ENCODE measurements around the gene ADAMTS9.

Gene ADAMTS9

DNA sequence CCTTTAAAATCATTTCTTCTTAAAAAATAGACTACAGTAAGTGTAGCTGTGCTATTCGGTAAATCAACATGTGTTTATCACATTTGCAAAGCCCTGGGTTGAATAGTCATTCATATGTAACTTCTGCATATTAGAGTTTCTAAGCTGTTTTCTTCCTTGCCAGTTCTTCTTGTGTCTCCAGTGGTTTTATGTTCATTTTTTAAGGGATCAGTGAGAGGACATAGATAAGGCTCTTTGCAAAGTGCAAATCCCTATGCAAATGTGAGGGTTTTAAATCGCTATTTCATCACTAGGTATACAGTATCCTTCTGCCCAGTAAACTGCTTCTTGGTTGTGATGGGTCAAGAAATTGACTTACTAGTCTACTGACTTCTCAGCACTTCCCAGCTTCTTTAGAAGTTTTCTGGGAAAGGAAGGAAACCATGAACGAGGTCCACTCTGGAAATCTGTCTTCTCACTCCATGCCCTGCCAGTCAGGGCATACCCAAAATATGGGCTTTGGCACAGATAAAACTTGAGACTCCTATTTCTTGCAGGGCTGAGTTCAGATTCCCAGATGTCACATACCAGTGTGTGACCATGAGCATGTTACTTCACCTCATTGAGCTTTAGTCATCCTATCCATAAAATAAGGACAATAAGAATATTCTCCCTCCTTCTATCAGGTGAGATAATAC, 38.8 kb upstream of the ADAMTS9 start:
- H3K4me3 ChIP-seq (ENCODE audit: low read depth, low read length), result no peak overlapping the region
- DNase-seq, result no peak
- no peaks in the 10 kb centered on the region for H3K27me3 ChIP-seq (ENCODE audit: insufficient read depth, low read depth, severe bottlenecking)
- no peak overlapping the region for H3K27ac ChIP-seq
- no peaks in the 10 kb centered on the region for H3K9me3 ChIP-seq (ENCODE audit: severe bottlenecking)
- H3K36me3 ChIP-seq, result no peaks in the 10 kb centered on the region
- TF ChIP-seq, protein P1, sequence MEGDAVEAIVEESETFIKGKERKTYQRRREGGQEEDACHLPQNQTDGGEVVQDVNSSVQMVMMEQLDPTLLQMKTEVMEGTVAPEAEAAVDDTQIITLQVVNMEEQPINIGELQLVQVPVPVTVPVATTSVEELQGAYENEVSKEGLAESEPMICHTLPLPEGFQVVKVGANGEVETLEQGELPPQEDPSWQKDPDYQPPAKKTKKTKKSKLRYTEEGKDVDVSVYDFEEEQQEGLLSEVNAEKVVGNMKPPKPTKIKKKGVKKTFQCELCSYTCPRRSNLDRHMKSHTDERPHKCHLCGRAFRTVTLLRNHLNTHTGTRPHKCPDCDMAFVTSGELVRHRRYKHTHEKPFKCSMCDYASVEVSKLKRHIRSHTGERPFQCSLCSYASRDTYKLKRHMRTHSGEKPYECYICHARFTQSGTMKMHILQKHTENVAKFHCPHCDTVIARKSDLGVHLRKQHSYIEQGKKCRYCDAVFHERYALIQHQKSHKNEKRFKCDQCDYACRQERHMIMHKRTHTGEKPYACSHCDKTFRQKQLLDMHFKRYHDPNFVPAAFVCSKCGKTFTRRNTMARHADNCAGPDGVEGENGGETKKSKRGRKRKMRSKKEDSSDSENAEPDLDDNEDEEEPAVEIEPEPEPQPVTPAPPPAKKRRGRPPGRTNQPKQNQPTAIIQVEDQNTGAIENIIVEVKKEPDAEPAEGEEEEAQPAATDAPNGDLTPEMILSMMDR (IDR thresholded peaks at IDR 0.05; ENCODE audit: low read depth, low read length), result no peak

DNA sequence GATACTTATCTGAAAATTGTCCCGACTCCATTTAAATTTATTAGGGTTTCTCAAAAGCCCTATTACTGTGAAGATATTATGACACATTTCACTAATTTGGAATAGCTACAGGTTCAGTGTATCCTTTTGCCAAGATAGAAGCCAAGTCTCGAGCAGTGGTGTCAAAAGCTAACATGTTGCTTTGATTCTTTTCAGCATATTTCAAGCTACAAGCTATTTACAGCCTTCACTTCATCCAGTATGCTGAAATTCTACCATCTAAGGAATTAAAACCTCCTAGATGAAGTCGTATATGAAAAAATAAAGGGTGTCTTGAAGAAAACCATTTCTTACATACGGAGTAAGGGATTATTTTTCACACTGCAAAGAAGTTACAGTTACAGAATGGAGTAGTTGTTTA, 31.2 kb upstream of the ADAMTS9 start:
- Histone ChIP-seq H3K4me3 (ENCODE audit: low read depth, low read length) (no peak overlapping the region), H3K36me3 (no peaks in the 10 kb centered on the region), H3K9me3 (ENCODE audit: severe bottlenecking) (no peaks in the 10 kb centered on the region), H3K27ac (no peak overlapping the region), H3K27me3 (ENCODE audit: insufficient read depth, low read depth, severe bottlenecking) (no peaks in the 10 kb centered on the region)
- no peak for DNase-seq
- TF ChIP-seq, protein P1 (IDR thresholded peaks at IDR 0.05; ENCODE audit: low read depth, low read length), result no peak

DNA sequence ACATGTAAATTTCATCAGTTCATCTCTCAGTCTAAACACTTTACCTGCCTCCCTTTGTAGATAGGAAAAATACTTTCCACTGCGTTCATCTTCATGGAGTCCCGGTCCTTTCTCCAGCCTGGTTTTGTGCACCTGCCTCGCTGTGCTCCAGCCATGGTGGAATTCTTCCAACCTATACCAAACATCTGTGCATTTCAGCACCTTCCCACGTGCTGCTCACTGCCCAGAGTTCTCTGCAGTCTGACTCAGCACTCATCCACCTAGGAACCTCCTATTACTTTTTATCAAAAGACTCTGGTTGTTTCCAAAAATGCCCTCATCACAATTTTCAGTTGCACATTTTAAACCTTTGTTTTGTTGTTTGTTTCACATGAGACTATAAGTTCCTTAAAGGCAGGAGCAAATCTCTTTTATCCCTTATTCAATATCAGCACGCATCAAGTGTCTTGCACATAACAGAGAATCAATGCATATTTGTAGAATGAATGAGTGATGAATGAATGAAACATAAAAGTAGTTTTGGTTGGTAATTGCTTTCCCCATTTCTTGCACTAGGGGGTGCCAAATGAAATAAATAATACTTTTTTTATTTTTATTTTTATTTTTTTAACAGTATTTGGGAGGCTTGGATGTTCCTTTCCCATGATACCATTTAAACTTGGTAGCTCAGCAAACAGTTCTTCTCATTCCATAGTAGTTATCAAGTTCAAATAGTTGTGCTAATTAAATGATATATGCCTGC, 30.2 kb upstream of the ADAMTS9 start:
- TF ChIP-seq, protein P1 (IDR thresholded peaks at IDR 0.05; ENCODE audit: low read depth, low read length), result no peak
- no peak for DNase-seq
- H3K36me3 ChIP-seq, result no peaks in the 10 kb centered on the region
- H3K27ac ChIP-seq, result no peak overlapping the region
- H3K9me3 ChIP-seq (ENCODE audit: severe bottlenecking), result no peaks in the 10 kb centered on the region
- H3K27me3 ChIP-seq (ENCODE audit: insufficient read depth, low read depth, severe bottlenecking), result no peaks in the 10 kb centered on the region
- H3K4me3 ChIP-seq (ENCODE audit: low read depth, low read length), result no peak overlapping the region

DNA sequence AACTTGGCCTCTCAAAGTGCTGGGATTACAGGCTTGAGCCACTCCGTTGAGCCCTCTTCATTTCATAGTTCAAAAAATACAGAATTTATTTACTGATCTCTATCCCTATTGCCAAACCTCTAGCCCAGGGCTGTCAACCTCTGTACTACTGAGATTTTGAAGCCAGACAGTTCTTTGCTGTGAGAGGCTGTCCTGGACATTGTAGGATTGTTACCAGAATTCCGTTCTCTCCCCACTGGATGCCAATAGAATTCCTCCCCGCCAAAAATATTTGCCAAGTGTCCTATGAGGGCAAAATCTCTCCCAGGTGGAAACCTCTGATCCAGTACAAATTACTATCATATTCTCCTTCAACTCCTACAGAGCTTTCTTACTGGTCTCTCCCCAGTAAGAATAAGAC, 29.6 kb upstream of the ADAMTS9 start:
- DNase-seq, result no peak
- TF ChIP-seq, protein P1 (IDR thresholded peaks at IDR 0.05; ENCODE audit: low read depth, low read length), result no peak
- H3K9me3 ChIP-seq (ENCODE audit: severe bottlenecking), result no peaks in the 10 kb centered on the region
- no peaks in the 10 kb centered on the region for H3K27me3 ChIP-seq (ENCODE audit: insufficient read depth, low read depth, severe bottlenecking)
- no peaks in the 10 kb centered on the region for H3K36me3 ChIP-seq
- no peak overlapping the region for H3K4me3 ChIP-seq (ENCODE audit: low read depth, low read length)
- no peak overlapping the region for H3K27ac ChIP-seq

DNA sequence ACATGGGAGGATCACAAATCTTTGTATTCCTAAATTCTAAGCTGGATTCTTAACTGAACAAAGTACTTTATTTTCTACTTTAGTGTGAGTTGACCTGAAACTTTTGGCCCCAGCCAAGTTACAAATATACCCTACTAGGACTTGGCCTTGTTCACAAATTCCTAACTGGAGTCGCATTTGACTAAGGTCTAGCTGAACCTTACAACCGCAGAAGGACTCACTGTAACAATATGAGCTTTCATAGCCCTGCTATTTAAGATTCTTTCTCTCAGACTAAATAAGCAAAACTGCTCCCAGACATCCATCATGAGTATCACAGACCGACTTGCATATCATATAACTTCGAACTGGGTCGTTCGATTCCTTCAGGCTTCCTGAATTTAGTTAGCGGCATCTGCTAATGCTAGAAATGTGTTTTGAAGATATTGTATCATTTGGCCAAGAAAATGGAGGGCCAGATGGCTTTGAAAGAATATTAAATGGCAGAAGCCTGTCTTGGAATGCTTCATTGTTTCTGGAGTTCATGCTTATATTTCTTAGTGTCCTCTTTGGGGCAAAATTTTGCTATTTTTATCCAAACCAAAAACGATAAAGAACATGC, 28.4 kb upstream of the ADAMTS9 start:
- H3K36me3 ChIP-seq, result no peaks in the 10 kb centered on the region
- DNase-seq, result no peak
- TF ChIP-seq, protein P1 (IDR thresholded peaks at IDR 0.05; ENCODE audit: low read depth, low read length), result no peak
- no peak overlapping the region for H3K4me3 ChIP-seq (ENCODE audit: low read depth, low read length)
- no peaks in the 10 kb centered on the region for H3K27me3 ChIP-seq (ENCODE audit: insufficient read depth, low read depth, severe bottlenecking)
- no peak overlapping the region for H3K27ac ChIP-seq
- no peaks in the 10 kb centered on the region for H3K9me3 ChIP-seq (ENCODE audit: severe bottlenecking)
